Measurements from ENCODE around the gene MAPKBP1. TPM values are rescaled to one million over a fixed set of nuclear protein-coding genes. Genes with fewer than 3 reads are reported as not detected.

Gene MAPKBP1
- total and polyA plus RNA-seq, 11 donors: 6.3 to 20.5 (median 14.8) TPM

- Histone ChIP-seq H3K27me3 (no peaks in the 10 kb centered on the region), H3K36me3 (no peaks in the 10 kb centered on the region), H3K4me1 (peaks cover 0 to 11% (median 0%) of the 10 kb centered on the region in 12 donors), H3K9me3 (no peaks in the 10 kb centered on the region), H3K27ac (no peak overlapping the region), H3K4me3 (no peak overlapping the region)
- intact Hi-C loops (cut with DNase I): loop anchor here in 1 of 10 donors (5.0 kb wide), 1 partner anchor 45 kb away; the partner anchor contains the start of gene JMJD7
- WGBS, 4 donors: 95 to 97% (median 96%) methylated on average over 8 to 9 of the region's 9 CpGs
- ATAC-seq (no peak), DNase-seq (no peak)
- no peak for TF ChIP-seq POLR2A (IDR thresholded peaks at IDR 0.05)
- no peak for TF ChIP-seq CTCF (IDR thresholded peaks at IDR 0.05)
Observed at GRCh38 chr15:41872166-41872747, 98.0 kb downstream of the MAPKBP1 start.

GRCh38 chr15:41873711-41874110, 99.4 kb downstream of the MAPKBP1 start:
- Histone ChIP-seq H3K27me3 (no peaks in the 10 kb centered on the region), H3K9me3 (no peaks in the 10 kb centered on the region), H3K4me1 (peaks cover 0 to 18% (median 0%) of the 10 kb centered on the region in 12 donors), H3K27ac (no peak overlapping the region), H3K4me3 (no peak overlapping the region), H3K36me3 (no peaks in the 10 kb centered on the region)
- WGBS, 4 donors: 90 to 93% (median 92%) methylated on average over 8 of the region's 8 CpGs
- DNase-seq: no peak
- intact Hi-C loops (cut with DNase I): loop anchor here in 1 of 10 donors (5.0 kb wide), 1 partner anchor 46 kb away; the partner anchor contains the start of gene JMJD7
- TF ChIP-seq POLR2A (IDR thresholded peaks at IDR 0.05): no peak
- TF ChIP-seq CTCF (IDR thresholded peaks at IDR 0.05): no peak
- no peak for ATAC-seq

GRCh38 chr15:41874736-41875135, 100.5 kb downstream of the MAPKBP1 start:
- DNase-seq (no peak), ATAC-seq (no peak)
- no peaks in the 10 kb centered on the region for H3K9me3 ChIP-seq
- H3K4me3 ChIP-seq: no peak overlapping the region
- H3K27me3 ChIP-seq: no peaks in the 10 kb centered on the region
- 87 to 96% (median 91%) methylated on average over 10 to 12 of the region's 12 CpGs for WGBS, 4 donors
- H3K27ac ChIP-seq: no peak overlapping the region
- H3K36me3 ChIP-seq: no peaks in the 10 kb centered on the region
- H3K4me1 ChIP-seq: peaks cover 0 to 18% (median 0%) of the 10 kb centered on the region in 12 donors
- TF ChIP-seq POLR2A (IDR thresholded peaks at IDR 0.05) (no peak), CTCF (IDR thresholded peaks at IDR 0.05) (no peak)
- intact Hi-C loops (cut with DNase I): loop anchor here in 1 of 10 donors (5.0 kb wide), 1 partner anchor 47 kb away; the partner anchor contains the start of gene JMJD7

- no peak for DNase-seq
- no peak for ATAC-seq
- 75 to 87% (median 84%) methylated on average over 11 to 13 of the region's 13 CpGs for WGBS, 4 donors
- Histone ChIP-seq H3K4me3 (no peak overlapping the region), H3K4me1 (peaks cover 0 to 17% (median 0%) of the 10 kb centered on the region in 12 donors), H3K27ac (no peak overlapping the region), H3K27me3 (no peaks in the 10 kb centered on the region), H3K9me3 (no peaks in the 10 kb centered on the region), H3K36me3 (no peaks in the 10 kb centered on the region)
- no peak for TF ChIP-seq POLR2A (IDR thresholded peaks at IDR 0.05)
- TF ChIP-seq CTCF (IDR thresholded peaks at IDR 0.05): no peak
- intact Hi-C loops (cut with DNase I): no loop called here
Observed at GRCh38 chr15:41876007-41876406, 101.7 kb downstream of the MAPKBP1 start.

Measured in heart left ventricle (tissue), 16 donors.